Gastroesophageal sphincter (tissue), 4 donors: Measurements from ENCODE around the gene TMEM237. TPM values are rescaled to one million over a fixed set of nuclear protein-coding genes. Genes with fewer than 3 reads are reported as not detected.

ENCODE experiments used
- ATAC-seq: fragments of 150-250 bp; one replicate; pipeline ENCODE4 v1.9.1; 2016; ENCODE audit warnings: mild to moderate bottlenecking, moderate library complexity
- H3K27ac ChIP-seq, 4 donors: fragments of 200-600 bp; sonication (generic) in 3 of 4; 1 replicate in 3 of 4; 2 replicates in 1 of 4; pipeline ENCODE4 v1.5.1; 2016 to 2019
- H3K27me3 ChIP-seq: fragments of 200-600 bp; sonication (generic); one replicate; pipeline ENCODE4 v1.5.1; 2019
- H3K36me3 ChIP-seq, 2 donors: fragments of 200-600 bp; sonication (generic); one replicate each; pipeline ENCODE4 v1.5.1; 2019; ENCODE audit warnings: control low read depth in 1 of 2
- H3K4me1 ChIP-seq, 3 donors: fragments of 200-600 bp; sonication (generic); 1 replicate in 2 of 3; 2 replicates in 1 of 3; pipeline ENCODE4 v1.5.1; 2016 to 2019; ENCODE audit warnings: control low read depth in 2 of 3
- H3K4me3 ChIP-seq, 2 donors: fragments of 200-600 bp; sonication (generic); one replicate each; pipeline ENCODE4 v1.5.1; 2019; ENCODE audit warnings: mild to moderate bottlenecking in 1 of 2, moderate library complexity in 1 of 2
- H3K9me3 ChIP-seq, 3 donors: fragments of 200-600 bp; sonication (generic); one replicate each; pipeline ENCODE4 v1.5.1; 2017 to 2019; ENCODE audit warnings: control low read depth in 2 of 3
- CTCF ChIP-seq, 4 experiments: fragments of 200-600 bp in 2 of 4; fragments of 450-650 bp in 2 of 4; sonication (generic) in 1 of 4; IDR thresholded peaks; one replicate each; pipeline ENCODE4 v1.5.1; 2017 to 2019; ENCODE audit warnings: antibody characterized with exemption in 4 of 4, mild to moderate bottlenecking in 2 of 4, moderate library complexity in 2 of 4
- EP300 ChIP-seq: sonication (generic); formaldehyde crosslinking; IDR thresholded peaks from one replicate; pipeline ENCODE4 v1.6.1; 2017; ENCODE audit warnings: antibody characterized with exemption, mild to moderate bottlenecking
- POLR2A ChIP-seq, 2 donors: fragments of 450-650 bp; IDR thresholded peaks; one replicate each; pipeline ENCODE4 v1.6.1; 2017; ENCODE audit warnings: antibody characterized with exemption in 2 of 2, mild to moderate bottlenecking in 2 of 2, moderate library complexity in 1 of 2
- POLR2AphosphoS5 ChIP-seq: sonication (generic); formaldehyde crosslinking; IDR thresholded peaks from one replicate; pipeline ENCODE4 v1.6.1; 2017; ENCODE audit warnings: antibody characterized with exemption
- WGBS, 2 donors: methylation state at CpG; one replicate each; pipeline ENCODE4 v1.1.5; 2018; ENCODE audit warnings: low coverage in 1 of 2; 5-methylcytosine and 5-hydroxymethylcytosine counted together
- total RNA-seq, 4 donors: library from RNA; depleted of rRNA; stranded (reverse); fragments of >200 nt; gene quantifications; one replicate each; pipeline ENCODE4 v1.1.0, GENCODE V29; 2016

The TMEM237 gene
- total RNA-seq, 4 donors from 2014 or later = 12.3 to 32.8 (median 24.4) TPM

GRCh38 chr2:201664334-201664733 is 21.0 kb upstream of the TMEM237 start:
- no peak for TF ChIP-seq POLR2A (IDR thresholded peaks at IDR 0.05)
- TF ChIP-seq EP300 = no peak
- no peak for TF ChIP-seq POLR2AphosphoS5
- TF ChIP-seq CTCF (IDR thresholded peaks at IDR 0.05) = no peak
- no peak for ATAC-seq
- H3K4me3 ChIP-seq = no peak overlapping the region
- no peaks in the 10 kb centered on the region for H3K4me1 ChIP-seq
- no peaks in the 10 kb centered on the region for H3K9me3 ChIP-seq
- 60 to 61% methylated on average over 8 of the region's 8 CpGs for WGBS, 2 donors
- no peaks in the 10 kb centered on the region for H3K36me3 ChIP-seq
- H3K27me3 ChIP-seq = peaks cover 6% of the 10 kb centered on the region
- H3K27ac ChIP-seq = no peak overlapping the region

GRCh38 chr2:201661366-201661765 is 18.1 kb upstream of the TMEM237 start:
- ATAC-seq = no peak
- no peaks in the 10 kb centered on the region for H3K36me3 ChIP-seq
- no peak overlapping the region for H3K4me3 ChIP-seq
- H3K27ac ChIP-seq = no peak overlapping the region
- no peaks in the 10 kb centered on the region for H3K9me3 ChIP-seq
- no peak for TF ChIP-seq CTCF (IDR thresholded peaks at IDR 0.05)
- no peak for TF ChIP-seq EP300
- no peak for TF ChIP-seq POLR2AphosphoS5
- no peak for TF ChIP-seq POLR2A (IDR thresholded peaks at IDR 0.05)
- peaks cover 6% of the 10 kb centered on the region for H3K27me3 ChIP-seq
- no peaks in the 10 kb centered on the region for H3K4me1 ChIP-seq
- 53 to 86% methylated on average over 1 to 5 of the region's 5 CpGs for WGBS, 2 donors

GRCh38 chr2:201660293-201660895 is 17.1 kb upstream of the TMEM237 start:
- ATAC-seq = no peak
- Histone ChIP-seq H3K4me1 (no peaks in the 10 kb centered on the region), H3K4me3 (no peak overlapping the region), H3K27me3 (peaks cover 6% of the 10 kb centered on the region), H3K36me3 (no peaks in the 10 kb centered on the region), H3K27ac (no peak overlapping the region), H3K9me3 (no peaks in the 10 kb centered on the region)
- TF ChIP-seq CTCF (IDR thresholded peaks at IDR 0.05) (no peak), POLR2A (IDR thresholded peaks at IDR 0.05) (no peak), POLR2AphosphoS5 (no peak), EP300 (no peak)
- WGBS, 2 donors = 61 to 71% methylated on average over 3 to 5 of the region's 5 CpGs

GRCh38 chr2:201656740-201657139 is 13.4 kb upstream of the TMEM237 start:
- no peak overlapping the region for H3K4me3 ChIP-seq
- H3K27me3 ChIP-seq = peaks cover 6% of the 10 kb centered on the region
- H3K27ac ChIP-seq = no peak overlapping the region
- H3K4me1 ChIP-seq = peaks cover 0 to 5% (median 0%) of the 10 kb centered on the region in 3 donors
- 43 to 79% methylated on average over 5 of the region's 5 CpGs for WGBS, 2 donors
- H3K9me3 ChIP-seq = no peaks in the 10 kb centered on the region
- H3K36me3 ChIP-seq = no peaks in the 10 kb centered on the region
- no peak for ATAC-seq
- TF ChIP-seq POLR2A (IDR thresholded peaks at IDR 0.05) (no peak), POLR2AphosphoS5 (no peak), CTCF (IDR thresholded peaks at IDR 0.05) (no peak), EP300 (no peak)

GRCh38 chr2:201656102-201656501 is 12.8 kb upstream of the TMEM237 start:
- ATAC-seq = no peak
- WGBS, 2 donors = 80 to 95% methylated on average over 2 to 9 of the region's 11 CpGs

More at GRCh38 chr2:201656102-201656501, 12.8 kb upstream of the TMEM237 start:
- TF ChIP-seq POLR2AphosphoS5 (no peak), CTCF (IDR thresholded peaks at IDR 0.05) (no peak), EP300 (no peak), POLR2A (IDR thresholded peaks at IDR 0.05) (no peak)
- Histone ChIP-seq H3K36me3 (no peaks in the 10 kb centered on the region), H3K9me3 (no peaks in the 10 kb centered on the region), H3K27ac (no peak overlapping the region), H3K4me3 (no peak overlapping the region), H3K4me1 (peaks cover 0 to 5% (median 0%) of the 10 kb centered on the region in 3 donors), H3K27me3 (peaks cover 6% of the 10 kb centered on the region)
